Non-pigmented ciliary epithelial cell (primary cell): ENCODE data around the gene KRTAP22-1.

ENCODE experiments used
- DNase-seq: peaks from one replicate; pipeline ENCODE4 v3.0.0-alpha.2; 2010; ENCODE audit warnings: low read depth

Gene KRTAP22-1

GRCh38 chr21:30625449-30626165 is 24.7 kb downstream of the KRTAP22-1 start:
- no peak for DNase-seq

GRCh38 chr21:30628109-30628508 is 27.2 kb downstream of the KRTAP22-1 start:
- DNase-seq, result no peak

- no peak for DNase-seq
These were observed 28.3 kb downstream of the KRTAP22-1 start for GRCh38 chr21:30629200-30629599.

- DNase-seq, result no peak
These were observed 34.0 kb downstream of the KRTAP22-1 start, which contains the start of gene KRTAP20-2 for GRCh38 chr21:30634906-30635305. Gene KRTAP20-2, plus strand, starts transcription at chr21:30635206. Its CDS starts 58 bp downstream, at chr21:30635264.

- DNase-seq, result no peak
These were observed 37.8 kb downstream of the KRTAP22-1 start for GRCh38 chr21:30638686-30639085.

GRCh38 chr21:30642564-30642963 is 41.7 kb downstream of the KRTAP22-1 start, which contains the start of gene KRTAP20-3:
Gene KRTAP20-3, plus strand, starts transcription at chr21:30642864.
- no peak for DNase-seq

- DNase-seq, result no peak
These were observed 46.1 kb downstream of the KRTAP22-1 start for GRCh38 chr21:30646904-30647414.
